HPDE6-E6E7 (cell line): Measurements from ENCODE around the gene NR4A2.
"Not testable (repeated sequence)": the region's sequence is repeated elsewhere in the genome, so short reads cannot be mapped to it uniquely, and the experiment has no call there.

Experiments
- DNase-seq: peaks from one replicate; pipeline ENCODE4 v3.0.0; 2011; ENCODE audit warnings: missing footprints; ENCODE audit errors: extremely low spot score

The NR4A2 gene

GRCh38 chr2:156321243-156321904 lies 11.1 kb downstream of the NR4A2 start:
- DNase-seq: no peak

- no peak for DNase-seq
These were observed 11.9 kb downstream of the NR4A2 start for GRCh38 chr2:156320486-156321098.

DNA sequence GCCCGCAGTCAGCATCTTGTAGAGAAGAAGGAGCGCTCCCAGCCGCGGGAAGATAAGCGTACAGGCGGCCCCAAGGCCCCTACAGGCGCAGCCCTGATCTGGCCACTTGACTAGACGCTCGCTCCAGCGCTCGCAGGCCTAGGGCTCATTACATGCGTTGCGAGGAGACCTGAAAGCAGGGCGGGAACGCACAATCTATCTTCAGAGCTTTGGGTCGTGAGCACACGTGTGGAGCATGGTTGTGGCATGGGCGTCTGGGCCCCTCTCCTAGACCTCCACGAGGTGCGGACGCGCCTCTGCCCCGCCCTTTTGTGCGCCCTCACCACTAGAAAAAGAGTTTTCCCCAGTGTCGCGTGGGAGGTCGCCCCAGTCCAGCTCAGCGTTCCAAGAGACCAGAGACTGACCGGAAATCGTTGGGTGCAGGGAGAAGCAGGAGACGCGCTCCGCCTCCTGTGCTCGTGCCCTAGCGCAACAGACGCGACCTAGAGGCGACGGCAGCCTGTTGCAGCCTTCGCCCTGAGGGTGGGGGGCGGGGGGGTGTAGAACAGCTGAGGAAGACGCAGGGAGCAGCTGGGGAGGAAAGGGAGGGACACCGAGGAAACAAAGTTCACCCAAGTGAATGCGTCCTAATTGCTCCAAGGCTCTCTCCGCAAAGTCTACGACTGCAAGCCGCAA lies 12.6 kb downstream of the NR4A2 start:
- DNase-seq: no peak

DNA sequence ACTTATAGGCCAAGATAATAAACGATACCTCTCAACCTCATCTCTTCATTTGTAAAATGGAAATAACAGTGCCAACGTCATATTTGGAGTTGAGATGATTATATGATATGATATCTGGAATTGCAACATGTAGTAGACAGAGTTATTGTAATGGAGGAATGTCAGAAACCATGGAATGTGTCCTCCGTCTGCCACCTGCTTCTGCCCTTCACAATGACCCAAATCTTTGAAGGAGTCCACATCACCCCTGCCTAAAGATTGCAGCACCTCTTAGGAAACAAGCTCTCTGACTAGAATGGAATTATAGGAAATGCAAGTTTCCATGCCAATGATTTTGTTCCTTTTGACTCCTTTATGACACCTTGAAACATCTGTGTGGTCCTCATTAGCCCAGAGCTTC lies 14.9 kb downstream of the NR4A2 start:
- DNase-seq: no peak

DNA sequence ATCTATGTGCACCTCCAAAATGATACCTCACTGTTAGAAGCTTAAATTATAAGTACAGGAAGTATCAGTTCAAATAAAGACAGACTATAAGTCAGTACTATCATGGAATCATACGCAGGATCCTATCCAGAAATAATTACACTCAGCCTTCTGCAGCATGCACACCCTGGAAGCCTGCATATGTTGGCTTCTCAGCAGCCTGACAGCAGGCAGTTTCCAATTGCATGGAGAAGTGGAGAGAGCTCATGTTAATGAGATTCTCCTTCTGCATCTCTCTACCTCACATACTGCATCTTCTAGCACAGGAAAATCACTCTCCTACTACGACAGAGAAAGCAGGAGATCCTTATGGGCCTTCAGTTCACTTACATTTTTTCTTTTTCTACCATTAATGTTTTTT lies 20.5 kb downstream of the NR4A2 start:
- DNase-seq: no peak

DNA sequence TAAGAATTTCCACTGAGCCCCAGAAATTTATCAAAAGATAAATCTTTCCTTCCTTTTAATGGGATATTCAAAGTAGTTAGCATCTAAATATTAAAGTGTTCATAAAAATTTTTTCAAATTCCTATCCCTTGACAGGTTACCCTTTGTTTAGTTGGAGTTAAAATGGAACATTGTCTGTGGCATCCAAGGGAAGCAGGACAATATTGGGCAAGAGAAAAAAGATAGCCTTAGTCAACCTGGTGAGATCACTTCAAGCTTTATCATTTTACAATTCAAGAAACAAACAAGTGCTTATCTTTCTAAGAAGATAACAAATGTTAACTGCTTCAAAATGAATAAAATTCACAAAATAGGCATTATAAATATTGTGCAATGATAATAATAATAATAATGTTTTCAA lies 21.7 kb downstream of the NR4A2 start:
- no peak for DNase-seq

DNA sequence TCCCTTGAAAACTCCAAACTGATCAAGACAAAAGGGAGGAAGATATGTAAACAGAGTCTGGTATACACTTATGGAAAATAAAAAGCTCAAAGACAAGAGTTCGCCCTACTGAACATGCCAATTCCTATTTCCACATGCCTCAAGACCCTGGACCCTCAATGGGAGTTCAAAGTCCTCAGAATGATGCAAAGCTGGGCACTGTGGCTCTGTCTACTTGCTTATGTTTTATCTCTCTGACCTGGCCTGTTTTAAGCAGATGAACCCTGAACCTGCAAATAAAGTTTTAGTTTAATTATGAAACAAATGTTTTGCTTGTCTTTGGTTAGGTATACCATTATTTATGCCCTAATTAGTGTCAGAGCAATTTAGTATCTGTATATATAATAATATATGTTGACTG lies 22.6 kb downstream of the NR4A2 start:
- DNase-seq: no peak

DNA sequence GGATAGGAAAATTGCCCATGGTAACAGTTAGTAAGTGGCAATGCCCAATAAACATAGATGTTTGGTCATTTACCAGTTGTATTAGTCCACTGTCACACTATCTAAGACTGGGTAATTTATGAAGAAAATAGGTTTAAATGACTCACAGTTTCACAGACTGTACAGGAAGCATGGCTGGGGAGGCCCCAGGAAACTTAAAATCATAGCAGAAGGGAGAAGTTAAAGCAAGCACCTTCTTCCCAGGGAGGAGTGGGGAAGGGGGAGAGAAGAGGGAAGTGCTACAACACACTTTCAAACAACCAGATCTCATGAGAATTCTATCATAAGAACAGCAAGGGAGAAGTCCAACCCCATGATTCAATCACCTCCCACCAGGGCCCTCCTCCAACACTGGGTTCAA lies 23.4 kb downstream of the NR4A2 start:
- no peak for DNase-seq

GRCh38 chr2:156306821-156307220 lies 25.7 kb downstream of the NR4A2 start:
- no peak for DNase-seq

DNA sequence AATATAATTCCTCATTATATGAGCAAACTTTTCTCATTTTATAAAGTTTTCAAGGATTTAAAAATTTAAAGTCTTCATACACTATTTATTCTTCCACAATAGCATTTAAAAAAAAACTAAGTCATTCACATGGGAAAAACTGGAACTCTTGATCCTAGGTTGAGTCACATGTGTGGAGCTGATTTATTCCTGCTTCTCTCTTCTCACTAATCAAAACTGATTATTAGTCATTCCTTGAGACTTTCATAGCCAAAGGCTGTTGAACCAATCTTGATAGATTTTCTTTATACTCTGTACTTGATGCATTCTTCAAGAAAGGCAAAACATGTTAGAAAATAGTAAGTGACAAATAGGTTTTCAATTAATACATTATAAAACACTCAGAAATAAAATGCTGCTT lies 27.4 kb downstream of the NR4A2 start:
- DNase-seq: no peak

GRCh38 chr2:156300337-156300736 lies 32.2 kb downstream of the NR4A2 start:
- no peak for DNase-seq

DNA sequence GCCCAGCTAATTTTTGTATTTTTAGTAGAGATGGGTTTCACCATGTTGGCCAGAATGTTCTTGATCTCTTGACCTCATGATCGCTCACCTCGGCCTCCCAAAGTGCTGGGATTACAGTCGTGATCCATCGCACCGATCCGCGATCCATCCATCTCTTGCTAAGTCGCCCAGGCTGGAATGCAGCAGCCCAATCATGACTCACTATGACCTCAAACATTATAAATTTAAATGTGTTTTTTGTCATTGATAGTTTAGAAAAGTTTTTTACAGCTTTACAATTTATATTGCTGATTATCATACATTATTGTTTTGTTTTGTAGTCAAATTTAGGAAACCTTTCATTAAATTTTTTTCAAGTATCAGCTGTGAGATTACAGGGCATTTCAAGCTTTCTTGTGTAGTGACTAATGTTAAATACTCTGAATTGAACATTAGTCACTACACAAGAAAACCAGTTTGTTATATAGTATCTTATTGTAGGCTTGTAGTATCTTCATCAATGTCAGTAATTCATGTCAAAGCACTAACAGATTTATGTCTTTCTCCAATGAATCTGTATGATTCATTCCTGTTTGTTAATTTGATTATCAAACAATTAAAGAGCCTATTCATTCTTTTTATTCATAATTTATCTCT lies 37.5 kb downstream of the NR4A2 start:
- DNase-seq: peak; percentile 14

GRCh38 chr2:156293382-156293781 lies 39.1 kb downstream of the NR4A2 start:
- DNase-seq: not testable (repeated sequence)

- peak; percentile 19 for DNase-seq
These were observed 52.9 kb downstream of the NR4A2 start for GRCh38 chr2:156279446-156280150.
